CD14-positive monocyte (primary cell): ENCODE results near the gene USP28. TPM values are rescaled to one million over a fixed set of nuclear protein-coding genes. Genes with fewer than 3 reads are reported as not detected.

Experiments used
- DNase-seq, 3 donors: peaks; one replicate each; pipeline ENCODE4 v3.0.0-alpha.2; 2011 to 2022
- H2AFZ ChIP-seq: 2 replicates; pipeline ENCODE4 v1.6.0; 2012; ENCODE audit warnings: mild to moderate bottlenecking, low read depth, low read length, inconsistent platforms; ENCODE audit not compliant: insufficient read depth, poor library complexity, severe bottlenecking
- H3K27ac ChIP-seq, 2 donors: 1 replicate in 1 of 2; 2 replicates in 1 of 2; pipeline ENCODE4 v1.5.1; 2012 to 2013; ENCODE audit warnings: low read length in 2 of 2, control low read depth in 1 of 2, inconsistent platforms in 1 of 2, low read depth in 1 of 2, mild to moderate bottlenecking in 1 of 2
- H3K27me3 ChIP-seq, 2 donors: one replicate each; pipeline versions ENCODE4 v1.6.0 to v1.6.1; 2011 to 2013; ENCODE audit warnings: low read length in 2 of 2; ENCODE audit not compliant: control insufficient read depth in 2 of 2, insufficient read depth in 2 of 2
- H3K36me3 ChIP-seq, 2 donors: replicated peaks in 1 of 2; 1 replicate in 1 of 2; 2 replicates in 1 of 2; pipeline versions ENCODE4 v1.5.1 to v1.6.1; 2012 to 2013; ENCODE audit warnings: low read length in 2 of 2, control low read depth in 1 of 2, inconsistent platforms in 1 of 2, mild to moderate bottlenecking in 1 of 2; ENCODE audit not compliant: insufficient read depth in 2 of 2, control insufficient read depth in 1 of 2
- H3K4me1 ChIP-seq, 2 donors: 1 replicate in 1 of 2; 2 replicates in 1 of 2; pipeline versions ENCODE4 v1.5.1 to v1.6.1; 2012 to 2013; ENCODE audit warnings: low read length in 2 of 2, control low read depth in 1 of 2, inconsistent platforms in 1 of 2, mild to moderate bottlenecking in 1 of 2, moderate library complexity in 1 of 2; ENCODE audit not compliant: insufficient read depth in 2 of 2, control insufficient read depth in 1 of 2
- H3K4me2 ChIP-seq: replicated peaks from 2 replicates; pipeline ENCODE3; 2012; ENCODE audit warnings: low read length, moderate library complexity, mild to moderate bottlenecking; ENCODE audit not compliant: poor library complexity, severe bottlenecking; ENCODE audit errors: extremely low read depth
- H3K4me3 ChIP-seq, 3 experiments: fragments of 200-600 bp in 1 of 3; sonication (generic) in 1 of 3; replicated peaks in 1 of 3; 1 replicate in 2 of 3; 2 replicates in 1 of 3; pipeline ENCODE4 v1.5.1; 2011 to 2013; ENCODE audit warnings: low read length in 3 of 3, mild to moderate bottlenecking in 3 of 3, control low read depth in 2 of 3, low read depth in 2 of 3, inconsistent platforms in 1 of 3, moderate library complexity in 1 of 3
- H3K79me2 ChIP-seq: 2 replicates; pipeline ENCODE4 v1.6.0; 2012; ENCODE audit warnings: mild to moderate bottlenecking, control low read depth, inconsistent platforms, low read length, moderate library complexity; ENCODE audit not compliant: insufficient read depth
- H3K9ac ChIP-seq: 2 replicates; pipeline ENCODE4 v1.6.0; 2017; ENCODE audit warnings: low read length, mild to moderate bottlenecking; ENCODE audit not compliant: insufficient read depth, poor library complexity, severe bottlenecking
- H3K9me3 ChIP-seq, 2 donors: replicated peaks in 1 of 2; 1 replicate in 1 of 2; 2 replicates in 1 of 2; pipeline versions ENCODE4 v1.5.1 to v1.6.1; 2012 to 2013; ENCODE audit warnings: low read length in 2 of 2, control low read depth in 1 of 2; ENCODE audit not compliant: control insufficient read depth in 1 of 2, insufficient read depth in 1 of 2
- H4K20me1 ChIP-seq: 2 replicates; pipeline ENCODE4 v1.6.0; 2012; ENCODE audit warnings: mild to moderate bottlenecking, low read length, control low read depth, moderate library complexity; ENCODE audit not compliant: insufficient read depth
- H3K27ac Mint-ChIP-seq, 7 donors: one replicate each; pipeline ENCODE4 v1.8.0; 2020; ENCODE audit warnings: mild to moderate bottlenecking in 7 of 7, mixed read lengths in 7 of 7, moderate library complexity in 6 of 7, inconsistent platforms in 2 of 7
- H3K27me3 Mint-ChIP-seq, 3 donors: one replicate each; pipeline ENCODE4 v1.8.0; 2021 to 2022; ENCODE audit warnings: low read depth in 3 of 3, mild to moderate bottlenecking in 3 of 3, mixed read lengths in 3 of 3, moderate library complexity in 3 of 3, inconsistent platforms in 1 of 3
- H3K36me3 Mint-ChIP-seq, 2 donors: one replicate each; pipeline ENCODE4 v1.8.0; 2020; ENCODE audit warnings: mixed read lengths in 2 of 2, inconsistent platforms in 1 of 2, mild to moderate bottlenecking in 1 of 2
- H3K4me1 Mint-ChIP-seq: one replicate; pipeline ENCODE4 v1.8.0; 2020; ENCODE audit warnings: mild to moderate bottlenecking, mixed read lengths
- H3K4me3 Mint-ChIP-seq, 2 donors: one replicate each; pipeline ENCODE4 v1.8.0; 2020; ENCODE audit warnings: mild to moderate bottlenecking in 2 of 2, mixed read lengths in 2 of 2, moderate library complexity in 1 of 2
- H3K9me3 Mint-ChIP-seq, 7 donors: one replicate each; pipeline ENCODE4 v1.8.0; 2020 to 2022; ENCODE audit warnings: mixed read lengths in 7 of 7, mild to moderate bottlenecking in 6 of 7, moderate library complexity in 6 of 7, inconsistent platforms in 2 of 7
- WGBS: methylation state at CpG from one replicate; pipeline ENCODE4 v1.1.5; 2013; ENCODE audit warnings: missing lambda C conversion rate; ENCODE audit not compliant: insufficient coverage; 5-methylcytosine and 5-hydroxymethylcytosine counted together
- intact Hi-C, 2 donors: fragments of 100-400 bp; cut with micrococcal nuclease; formaldehyde crosslinking; loops; one replicate each; pipeline versions ENCODE4 v1.15.0 to v1.15.1; 2023
- polyA plus RNA-seq, 3 donors: library from polyadenylated mRNA; depleted of rRNA in 1 of 3; unstranded in 2 of 3; stranded (reverse) in 1 of 3; fragments of 300-500 nt in 2 of 3; fragments of >200 nt in 1 of 3; fragmentation: Illumina TruSeq in 2 of 3; gene quantifications; 1 replicate in 2 of 3; 2 replicates in 1 of 3; pipeline ENCODE4 v1.2.3, GENCODE V29; 2012 to 2021
- TF ChIP-seq, protein P1 (sequence below): fragments of 200-600 bp; IDR thresholded peaks from one replicate; pipeline ENCODE4 v1.8.0; 2022; ENCODE audit warnings: antibody characterized with exemption, mild to moderate bottlenecking

The USP28 gene
- polyA plus RNA-seq, 3 donors: 13.4 to 21.9 (median 17.7) TPM

DNA sequence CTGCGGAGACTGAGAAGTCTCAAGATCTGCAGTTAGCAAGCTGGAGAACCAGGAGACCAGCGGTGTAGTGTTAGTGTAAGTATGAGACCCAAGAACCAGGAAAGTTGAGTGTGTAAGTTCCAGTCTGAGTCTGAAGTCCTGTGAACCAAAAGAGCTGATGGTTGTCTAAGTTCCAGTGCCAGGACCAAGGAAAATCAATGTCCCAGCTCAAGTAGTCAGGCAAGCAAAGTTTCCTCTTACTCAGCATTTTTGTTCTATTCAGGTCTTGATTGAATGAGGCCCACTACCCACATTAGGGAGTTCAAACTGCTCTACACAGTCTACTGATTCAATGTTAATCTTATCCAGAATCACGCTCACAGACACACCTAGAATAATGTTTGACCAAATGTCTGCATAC lies 11.0 kb downstream of the USP28 start:
- TF ChIP-seq, protein P1, sequence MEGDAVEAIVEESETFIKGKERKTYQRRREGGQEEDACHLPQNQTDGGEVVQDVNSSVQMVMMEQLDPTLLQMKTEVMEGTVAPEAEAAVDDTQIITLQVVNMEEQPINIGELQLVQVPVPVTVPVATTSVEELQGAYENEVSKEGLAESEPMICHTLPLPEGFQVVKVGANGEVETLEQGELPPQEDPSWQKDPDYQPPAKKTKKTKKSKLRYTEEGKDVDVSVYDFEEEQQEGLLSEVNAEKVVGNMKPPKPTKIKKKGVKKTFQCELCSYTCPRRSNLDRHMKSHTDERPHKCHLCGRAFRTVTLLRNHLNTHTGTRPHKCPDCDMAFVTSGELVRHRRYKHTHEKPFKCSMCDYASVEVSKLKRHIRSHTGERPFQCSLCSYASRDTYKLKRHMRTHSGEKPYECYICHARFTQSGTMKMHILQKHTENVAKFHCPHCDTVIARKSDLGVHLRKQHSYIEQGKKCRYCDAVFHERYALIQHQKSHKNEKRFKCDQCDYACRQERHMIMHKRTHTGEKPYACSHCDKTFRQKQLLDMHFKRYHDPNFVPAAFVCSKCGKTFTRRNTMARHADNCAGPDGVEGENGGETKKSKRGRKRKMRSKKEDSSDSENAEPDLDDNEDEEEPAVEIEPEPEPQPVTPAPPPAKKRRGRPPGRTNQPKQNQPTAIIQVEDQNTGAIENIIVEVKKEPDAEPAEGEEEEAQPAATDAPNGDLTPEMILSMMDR: no peak
- Mint-ChIP-seq H3K27me3 (peaks cover 0 to 4% (median 1%) of the 10 kb centered on the region in 3 donors), H3K27ac (no peak overlapping the region), H3K4me1 (peaks cover 5% of the 10 kb centered on the region), H3K36me3 (peaks cover 5 to 15% of the 10 kb centered on the region in 2 donors), H3K9me3 (peaks cover 0 to 2% (median 0%) of the 10 kb centered on the region in 7 donors), H3K4me3 (no peak overlapping the region)
- no peaks in the 10 kb centered on the region for H3K4me1 ChIP-seq
- DNase-seq: no peak
- no peaks in the 10 kb centered on the region for H3K9me3 ChIP-seq
- H2AFZ ChIP-seq: no peak overlapping the region
- no peak overlapping the region for H3K9ac ChIP-seq
- H3K27me3 ChIP-seq: no peaks in the 10 kb centered on the region
- H3K4me2 ChIP-seq: no peak overlapping the region
- no peak overlapping the region for H3K4me3 ChIP-seq
- H3K27ac ChIP-seq: no peak overlapping the region
- no peaks in the 10 kb centered on the region for H4K20me1 ChIP-seq
- no peaks in the 10 kb centered on the region for H3K79me2 ChIP-seq
- 100% methylated on average over 2 of the region's 3 CpGs for WGBS
- intact Hi-C loops: no loop called here
- no peaks in the 10 kb centered on the region for H3K36me3 ChIP-seq

DNA sequence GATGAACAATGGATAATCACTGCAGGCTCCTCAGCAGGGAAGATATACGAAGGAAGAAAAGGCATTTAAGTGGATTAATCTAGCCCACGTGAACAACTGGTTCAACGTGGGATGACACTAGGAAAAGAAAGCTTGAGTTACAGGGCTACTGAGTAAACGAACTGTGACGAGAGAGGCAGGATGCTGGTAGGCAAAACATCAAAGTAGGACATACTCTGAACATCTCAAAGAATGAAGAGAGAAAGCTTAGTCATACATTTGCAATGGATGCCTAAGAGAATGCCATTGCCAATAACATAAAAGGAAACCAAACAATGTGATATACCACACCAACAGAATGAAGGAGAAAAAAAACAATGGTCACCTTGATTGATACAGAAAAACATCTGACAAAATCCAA lies 12.9 kb downstream of the USP28 start:
- Mint-ChIP-seq H3K27ac (no peak overlapping the region), H3K27me3 (peaks cover 0 to 4% (median 1%) of the 10 kb centered on the region in 3 donors), H3K9me3 (peaks cover 0 to 2% (median 0%) of the 10 kb centered on the region in 7 donors), H3K36me3 (peaks cover 4 to 13% of the 10 kb centered on the region in 2 donors), H3K4me1 (peaks cover 4% of the 10 kb centered on the region), H3K4me3 (no peak overlapping the region)
- Histone ChIP-seq H3K9ac (no peak overlapping the region), H3K4me2 (no peak overlapping the region), H4K20me1 (no peaks in the 10 kb centered on the region), H3K79me2 (no peaks in the 10 kb centered on the region), H3K9me3 (no peaks in the 10 kb centered on the region), H3K27ac (no peak overlapping the region), H3K27me3 (no peaks in the 10 kb centered on the region), H3K4me1 (no peaks in the 10 kb centered on the region), H3K4me3 (no peak overlapping the region), H2AFZ (no peak overlapping the region), H3K36me3 (no peaks in the 10 kb centered on the region)
- 100% methylated on average over 3 of the region's 5 CpGs for WGBS
- TF ChIP-seq, protein P1: no peak
- intact Hi-C loops: no loop called here
- DNase-seq: no peak
